GM23248 (cell line): Measurements from ENCODE around the gene SLC25A22.

Experiments
- EZH2 ChIP-seq: fragments of 200-600 bp; sonication (generic); IDR thresholded peaks from 2 replicates; pipeline ENCODE4 v1.6.1; 2018; ENCODE audit warnings: antibody characterized with exemption, mild to moderate bottlenecking; ENCODE audit not compliant: insufficient read depth, poor library complexity, severe bottlenecking
- EZH2phosphoT487 ChIP-seq: fragments of 200-600 bp; sonication (generic); IDR thresholded peaks from 2 replicates; pipeline ENCODE4 v1.6.1; 2018; ENCODE audit warnings: antibody characterized with exemption, moderate library complexity, mild to moderate bottlenecking, low read depth; ENCODE audit not compliant: insufficient read depth

DNA sequence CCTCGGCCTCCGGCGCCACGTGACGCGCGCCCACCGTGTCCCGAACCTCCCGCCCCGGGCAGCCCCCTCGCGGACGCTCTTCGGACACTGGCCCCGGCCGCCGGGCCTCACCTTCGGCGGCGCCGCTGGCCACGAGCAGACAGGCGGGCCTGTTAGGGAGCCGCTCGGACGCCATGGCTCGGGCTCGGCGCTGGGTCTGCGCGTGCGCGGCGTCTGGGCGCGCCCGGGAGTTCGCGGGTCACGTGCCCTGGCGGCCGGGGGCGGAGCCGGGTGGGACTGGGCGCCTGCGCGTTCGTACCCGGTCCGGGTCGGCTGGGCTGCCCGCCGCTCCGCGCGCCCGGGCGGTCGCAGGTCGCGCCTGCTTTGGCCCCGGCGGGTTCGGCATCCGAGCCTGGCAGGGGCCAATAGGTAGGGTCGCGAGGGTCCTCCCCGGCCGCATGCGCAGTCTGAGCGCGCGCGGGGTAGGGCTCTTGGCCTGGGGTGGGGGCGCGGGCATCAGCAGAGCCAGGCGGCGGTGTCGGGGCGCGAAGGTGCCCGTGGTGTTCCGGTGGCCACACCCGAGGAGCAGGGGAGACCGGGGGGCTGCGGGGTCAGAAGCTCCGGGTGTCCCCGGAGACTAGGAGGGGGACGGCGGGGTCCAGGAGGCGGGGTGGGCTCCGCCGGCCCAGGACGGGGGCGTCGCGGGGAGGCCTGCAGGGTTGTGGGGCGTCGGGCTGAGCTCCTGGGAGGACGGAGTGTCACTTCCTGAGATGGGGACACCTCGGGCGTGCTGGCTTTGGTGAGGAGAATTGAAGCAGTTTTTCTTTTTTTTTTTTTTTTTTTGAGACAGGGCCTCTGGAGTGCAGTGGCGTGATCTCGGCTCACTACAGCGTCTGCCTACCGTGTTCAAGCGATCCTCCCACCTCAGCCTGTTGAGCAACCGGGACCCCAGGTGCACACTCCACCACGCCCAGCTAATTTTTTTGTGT, 20.5 kb downstream of the SLC25A22 start, which contains the start of gene GATD1:
- TF ChIP-seq EZH2phosphoT487: no peak
- TF ChIP-seq EZH2: no peak
